K562 (cell line): Measurements from ENCODE around the gene SPON1. TPM values are rescaled to one million over a fixed set of nuclear protein-coding genes. Genes with fewer than 3 reads are reported as not detected.

Experiments used
- ATAC-seq: fragments of 200-7000 bp; cut with Tn5 transposase; 3 replicates; pipeline ENCODE4 v1.9.1; 2020; ENCODE audit warnings: moderate library complexity
- BruUV-seq: library from RNA; stranded (reverse); fragments of 400-500 nt; replicated peaks from 2 replicates; lab custom pipeline; 2021; lab: Mats Ljungman, UMichigan
- CTCF ChIA-PET: fragments of 300-600 bp; formaldehyde crosslinking; extraction: SDS; loops from one replicate; lab custom pipeline; 2021; ENCODE audit warnings: low intra/inter-chr PET ratio; lab: Yijun Ruan, JAX
- POLR2A ChIA-PET: fragments of 300-600, 350-650 bp; sonication (Branson Sonifier 250); formaldehyde crosslinking; extraction: SDS; loops from one replicate; lab custom pipeline; 2021; ENCODE audit warnings: antibody characterized with exemption, inconsistent platforms; lab: Yijun Ruan, JAX
- DNase-seq, 4 experiments: peaks; one replicate each; pipeline versions ENCODE4 v3.0.0 to v3.0.0-alpha.2; 2011 to 2018; ENCODE audit warnings: low spot score in 3 of 4, mixed read lengths in 3 of 4; ENCODE audit errors: extremely low read depth in 1 of 4
- FAIRE-seq: peaks from 2 replicates; lab custom pipeline; 2011; peaks lifted over from hg19 to GRCh38; lab: Jason Lieb, UNC
- H2AFZ ChIP-seq: 2 replicates; pipeline ENCODE4 v1.6.0; 2011; ENCODE audit warnings: low read depth, low read length, control low read depth, inconsistent platforms
- H3K27ac ChIP-seq: fragments of 200-600 bp; 3 replicates; pipeline ENCODE4 v1.8.0; 2011; ENCODE audit warnings: low read depth, mild to moderate bottlenecking, control low read depth, inconsistent platforms, low read length, moderate library complexity, mixed read lengths; ENCODE audit errors: extremely low read depth
- H3K27me3 ChIP-seq, 2 experiments: fragments of 300-600 bp in 1 of 2; 2 replicates in 1 of 2; 3 replicates in 1 of 2; pipeline versions ENCODE4 v1.6.0 to v1.8.0; 2011; ENCODE audit warnings: inconsistent platforms in 2 of 2, low read length in 2 of 2, mild to moderate bottlenecking in 1 of 2, mixed read lengths in 1 of 2, moderate library complexity in 1 of 2; ENCODE audit not compliant: control insufficient read depth in 2 of 2, insufficient read depth in 2 of 2
- H3K36me3 ChIP-seq: fragments of 300-600 bp; 3 replicates; pipeline ENCODE4 v1.8.0; 2011; ENCODE audit warnings: mild to moderate bottlenecking, low read length, inconsistent platforms; ENCODE audit not compliant: control insufficient read depth, insufficient read depth
- H3K4me1 ChIP-seq, 2 experiments: fragments of 200-600 bp in 1 of 2; replicated peaks in 1 of 2; 2 replicates in 1 of 2; 3 replicates in 1 of 2; pipeline versions ENCODE4 v1.5.1 to v1.8.0; 2011; ENCODE audit warnings: inconsistent platforms in 2 of 2, low read length in 2 of 2, mild to moderate bottlenecking in 1 of 2, mixed read lengths in 1 of 2, moderate library complexity in 1 of 2; ENCODE audit not compliant: control insufficient read depth in 2 of 2, insufficient read depth in 2 of 2
- H3K4me2 ChIP-seq: 2 replicates; pipeline ENCODE4 v1.6.1; 2011; ENCODE audit warnings: low read length, control low read depth, inconsistent platforms, mixed read lengths; ENCODE audit not compliant: insufficient read depth
- H3K4me3 ChIP-seq: fragments of 200-600 bp; sonication (generic), shearing (Covaris generic); 2 replicates; pipeline ENCODE4 v1.5.1; 2016; ENCODE audit warnings: control low read depth, inconsistent platforms
- H3K79me2 ChIP-seq: fragments of 200-600 bp; 3 replicates; pipeline ENCODE4 v1.8.0; 2011; ENCODE audit warnings: low read length, inconsistent platforms; ENCODE audit not compliant: control insufficient read depth, insufficient read depth
- H3K9ac ChIP-seq, 2 experiments: 2 replicates each; pipeline versions ENCODE4 v1.6.0 to v1.6.1; 2011; ENCODE audit warnings: low read depth in 2 of 2, low read length in 2 of 2, control low read depth in 1 of 2, inconsistent platforms in 1 of 2, mild to moderate bottlenecking in 1 of 2, mixed read lengths in 1 of 2; ENCODE audit not compliant: insufficient read depth in 1 of 2
- H3K9me1 ChIP-seq: one replicate; pipeline ENCODE4 v1.6.0; 2011; ENCODE audit warnings: inconsistent platforms, mild to moderate bottlenecking, low read length, moderate library complexity; ENCODE audit not compliant: control insufficient read depth, insufficient read depth
- H3K9me3 ChIP-seq: replicated peaks from 2 replicates; pipeline ENCODE4 v1.5.1; 2011; ENCODE audit warnings: low read depth, low read length, inconsistent platforms; ENCODE audit not compliant: control insufficient read depth, insufficient read depth
- H4K20me1 ChIP-seq: replicated peaks from 2 replicates; pipeline ENCODE4 v1.6.1; 2011; ENCODE audit warnings: low read length, inconsistent platforms, mixed read lengths; ENCODE audit not compliant: control insufficient read depth, insufficient read depth
- CTBP1 ChIP-seq: fragments of 450-650 bp; IDR thresholded peaks from 2 replicates; pipeline ENCODE4 v1.6.1; 2016; ENCODE audit warnings: borderline replicate concordance
- ESRRA ChIP-seq: fragments of 450-650 bp; IDR thresholded peaks from 2 replicates; pipeline ENCODE4 v1.6.1; 2014; ENCODE audit warnings: low read depth, mild to moderate bottlenecking, moderate library complexity, borderline replicate concordance
- MTA2 ChIP-seq: fragments of 450-650 bp; IDR thresholded peaks from 2 replicates; pipeline ENCODE4 v1.6.1; 2016; ENCODE audit warnings: low read depth
- NONO ChIP-seq, 2 experiments: fragments of 200-400 bp in 1 of 2; fragments of 450-650 bp in 1 of 2; formaldehyde crosslinking in 1 of 2; IDR thresholded peaks; 2 replicates each; pipeline ENCODE4 v1.6.1; 2017; ENCODE audit warnings: low read depth in 2 of 2, mild to moderate bottlenecking in 2 of 2, moderate library complexity in 2 of 2, low read length in 1 of 2
- PPARD ChIP-seq: fragments of 250-450 bp; sonication (Bioruptor Pico); IDR thresholded peaks from 2 replicates; pipeline ENCODE4 v1.8.0; 2022; ENCODE audit warnings: inconsistent platforms, mild to moderate bottlenecking, moderate library complexity
- SMAD1 ChIP-seq: fragments of 150-350 bp; IDR thresholded peaks from 2 replicates; pipeline ENCODE4 v1.6.1; 2014; ENCODE audit warnings: low read length, low read depth; ENCODE audit not compliant: partially characterized antibody
- SP1 ChIP-seq: sonication (generic); formaldehyde crosslinking; IDR thresholded peaks from 2 replicates; pipeline ENCODE4 v1.8.1; 2022; ENCODE audit warnings: mild to moderate bottlenecking, missing genetic modification reagents
- ZNF217 ChIP-seq: sonication (generic); formaldehyde crosslinking; IDR thresholded peaks from 2 replicates; pipeline ENCODE4 v1.8.0; 2022; ENCODE audit warnings: mild to moderate bottlenecking, missing genetic modification reagents
- ZNF41 ChIP-seq: fragments of 250-450 bp; sonication (Bioruptor Pico); conservative IDR thresholded peaks from 2 replicates; pipeline ENCODE4 v1.4.0; 2020; ENCODE audit warnings: mild to moderate bottlenecking
- ZNF436 ChIP-seq: fragments of 250-450, 450-650 bp; sonication (Bioruptor Pico); formaldehyde crosslinking; IDR thresholded peaks from 2 replicates; pipeline ENCODE4 v1.7.0; 2020; ENCODE audit warnings: mild to moderate bottlenecking
- ZNF551 ChIP-seq: fragments of 250-450 bp; sonication (Bioruptor Pico); IDR thresholded peaks from 2 replicates; pipeline ENCODE4 v1.5.0; 2021; ENCODE audit warnings: mild to moderate bottlenecking, moderate library complexity
- WGBS: fragments of 100-300 bp; shearing (Covaris generic); methylation state at CpG from one replicate; pipeline ENCODE4 v1.1.6; 2016; ENCODE audit warnings: low coverage, mixed read lengths; ENCODE audit not compliant: insufficient coverage; ENCODE audit errors: missing lambda C conversion rate; 5-methylcytosine and 5-hydroxymethylcytosine counted together
- in situ Hi-C: fragments of 300-500 bp; cut with MboI; formaldehyde crosslinking; loops from 4 replicates; pipeline ENCODE4 v1.15.0; 2018; ENCODE audit warnings: inconsistent platforms, mixed read lengths
- intact Hi-C: fragments of 100-400 bp; cut with micrococcal nuclease; formaldehyde crosslinking; loops from 2 replicates; pipeline ENCODE4 v1.14.2; 2022
- polyA plus RNA-seq, 8 experiments: library from polyadenylated mRNA; depleted of rRNA in 4 of 8; stranded (reverse) in 5 of 8; unstranded in 3 of 8; fragments of >200 nt; fragmentation: Nextera tagmentation in 2 of 8; fragmentation: Illumina TruSeq in 1 of 8; extraction: Ambion mirVana in 2 of 8; extraction: Trizol in 1 of 8; gene quantifications; 2 replicates each; pipeline versions ENCODE4 v1.2.1 to v1.2.3, GENCODE V29; 2011 to 2014; ENCODE audit warnings: inconsistent platforms in 1 of 8, missing spikeins in 1 of 8
- total RNA-seq, 7 experiments: library from RNA; depleted of rRNA in 6 of 7; stranded (reverse); fragments of >200 nt in 6 of 7; fragmentation: Illumina TruSeq in 2 of 7; extraction: Trizol in 2 of 7; gene quantifications; 2 replicates each; pipeline versions ENCODE4 v1.2.1 to v1.2.3, GENCODE V29; 2011 to 2021; ENCODE audit warnings: low replicate concordance in 1 of 7
- TF ChIP-seq, protein P1 (sequence below): fragments of 250-450 bp; sonication (Bioruptor Pico); IDR thresholded peaks from 2 replicates; pipeline ENCODE4 v1.5.0; 2022; ENCODE audit warnings: mild to moderate bottlenecking
- TF ChIP-seq, protein P2 (sequence below): fragments of 250-450 bp; sonication (Bioruptor Pico); IDR thresholded peaks from 2 replicates; pipeline ENCODE4 v1.5.0; 2020; ENCODE audit warnings: mild to moderate bottlenecking, borderline replicate concordance

Gene SPON1
- total and polyA plus RNA-seq, 9 of the 15 experiments (the other 6 are each of a cell fraction or from before 2014, with no cell fraction given) = 0.04 to 0.06 TPM; not detected in 7

DNA sequence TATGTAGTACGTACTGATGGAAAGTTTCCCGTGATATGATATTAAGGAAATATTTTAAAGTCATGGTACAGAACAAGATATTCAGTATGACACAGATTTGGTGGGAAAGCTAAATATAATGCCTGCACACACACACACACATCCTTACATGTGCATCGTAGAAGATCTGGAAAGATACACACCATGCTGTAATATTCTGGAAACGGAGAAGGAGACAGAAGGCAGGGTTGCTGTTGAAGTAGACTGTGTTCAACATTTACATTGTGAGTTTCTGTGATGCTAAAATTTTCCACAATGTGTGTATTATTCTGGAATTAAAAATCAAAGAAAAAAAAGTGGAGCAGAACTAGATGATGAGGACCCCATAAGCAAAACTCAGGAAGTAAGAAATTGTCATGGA is 278.4 kb downstream of the SPON1 start:
- Histone ChIP-seq H3K9ac (no peak overlapping the region), H3K4me2 (no peak overlapping the region), H3K4me1 (no peaks in the 10 kb centered on the region), H2AFZ (no peak overlapping the region), H4K20me1 (no peaks in the 10 kb centered on the region; the same call in none of the 2 replicates), H3K4me3 (no peak overlapping the region), H3K9me3 (no peaks in the 10 kb centered on the region), H3K36me3 (no peaks in the 10 kb centered on the region), H3K79me2 (no peaks in the 10 kb centered on the region), H3K27ac (no peak overlapping the region), H3K27me3 (peaks cover 0 to 47% of the 10 kb centered on the region in 2 experiments; a peak in 3 of 5 replicates), H3K9me1 (no peaks in the 10 kb centered on the region)
- BruUV-seq = no TSS peak
- ChIA-PET CTCF (no interaction called here), POLR2A (no interaction called here)
- 0% methylated on average over 4 of the region's 4 CpGs for WGBS
- intact Hi-C loops (no loop called here), in situ Hi-C loops (loop anchor here (10.0 kb wide), 1 partner anchor 286 kb away; no protein-coding TSS in a partner anchor)
- DNase-seq (no peak), FAIRE-seq (no peak), ATAC-seq (no peak)
- TF ChIP-seq, protein P1, sequence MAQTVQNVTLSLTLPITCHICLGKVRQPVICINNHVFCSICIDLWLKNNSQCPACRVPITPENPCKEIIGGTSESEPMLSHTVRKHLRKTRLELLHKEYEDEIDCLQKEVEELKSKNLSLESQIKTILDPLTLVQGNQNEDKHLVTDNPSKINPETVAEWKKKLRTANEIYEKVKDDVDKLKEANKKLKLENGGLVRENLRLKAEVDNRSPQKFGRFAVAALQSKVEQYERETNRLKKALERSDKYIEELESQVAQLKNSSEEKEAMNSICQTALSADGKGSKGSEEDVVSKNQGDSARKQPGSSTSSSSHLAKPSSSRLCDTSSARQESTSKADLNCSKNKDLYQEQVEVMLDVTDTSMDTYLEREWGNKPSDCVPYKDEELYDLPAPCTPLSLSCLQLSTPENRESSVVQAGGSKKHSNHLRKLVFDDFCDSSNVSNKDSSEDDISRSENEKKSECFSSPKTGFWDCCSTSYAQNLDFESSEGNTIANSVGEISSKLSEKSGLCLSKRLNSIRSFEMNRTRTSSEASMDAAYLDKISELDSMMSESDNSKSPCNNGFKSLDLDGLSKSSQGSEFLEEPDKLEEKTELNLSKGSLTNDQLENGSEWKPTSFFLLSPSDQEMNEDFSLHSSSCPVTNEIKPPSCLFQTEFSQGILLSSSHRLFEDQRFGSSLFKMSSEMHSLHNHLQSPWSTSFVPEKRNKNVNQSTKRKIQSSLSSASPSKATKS (CRISPR knock-in tag) = no peak
- TF ChIP-seq NONO (IDR thresholded peaks at IDR 0.05; ENCODE audit: low read depth in 2 of 2, low read length in 1 of 2) (no peak), ESRRA (no peak), ZNF41 (CRISPR knock-in tag) (no peak), ZNF436 (no peak), SMAD1 (no peak), ZNF217 (CRISPR knock-in tag) (no peak), ZNF551 (CRISPR knock-in tag) (no peak), MTA2 (no peak), SP1 (CRISPR knock-in tag) (no peak), PPARD (CRISPR knock-in tag) (no peak), CTBP1 (no peak)
- TF ChIP-seq, protein P2, sequence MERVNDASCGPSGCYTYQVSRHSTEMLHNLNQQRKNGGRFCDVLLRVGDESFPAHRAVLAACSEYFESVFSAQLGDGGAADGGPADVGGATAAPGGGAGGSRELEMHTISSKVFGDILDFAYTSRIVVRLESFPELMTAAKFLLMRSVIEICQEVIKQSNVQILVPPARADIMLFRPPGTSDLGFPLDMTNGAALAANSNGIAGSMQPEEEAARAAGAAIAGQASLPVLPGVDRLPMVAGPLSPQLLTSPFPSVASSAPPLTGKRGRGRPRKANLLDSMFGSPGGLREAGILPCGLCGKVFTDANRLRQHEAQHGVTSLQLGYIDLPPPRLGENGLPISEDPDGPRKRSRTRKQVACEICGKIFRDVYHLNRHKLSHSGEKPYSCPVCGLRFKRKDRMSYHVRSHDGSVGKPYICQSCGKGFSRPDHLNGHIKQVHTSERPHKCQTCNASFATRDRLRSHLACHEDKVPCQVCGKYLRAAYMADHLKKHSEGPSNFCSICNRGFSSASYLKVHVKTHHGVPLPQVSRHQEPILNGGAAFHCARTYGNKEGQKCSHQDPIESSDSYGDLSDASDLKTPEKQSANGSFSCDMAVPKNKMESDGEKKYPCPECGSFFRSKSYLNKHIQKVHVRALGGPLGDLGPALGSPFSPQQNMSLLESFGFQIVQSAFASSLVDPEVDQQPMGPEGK (CRISPR knock-in tag) = no peak
